HuH-7 (cell line): ENCODE results near the gene MED29.

Experiments
- DNase-seq: peaks from one replicate; pipeline ENCODE4 v3.0.0; 2011; ENCODE audit warnings: low spot score

The MED29 gene

DNA sequence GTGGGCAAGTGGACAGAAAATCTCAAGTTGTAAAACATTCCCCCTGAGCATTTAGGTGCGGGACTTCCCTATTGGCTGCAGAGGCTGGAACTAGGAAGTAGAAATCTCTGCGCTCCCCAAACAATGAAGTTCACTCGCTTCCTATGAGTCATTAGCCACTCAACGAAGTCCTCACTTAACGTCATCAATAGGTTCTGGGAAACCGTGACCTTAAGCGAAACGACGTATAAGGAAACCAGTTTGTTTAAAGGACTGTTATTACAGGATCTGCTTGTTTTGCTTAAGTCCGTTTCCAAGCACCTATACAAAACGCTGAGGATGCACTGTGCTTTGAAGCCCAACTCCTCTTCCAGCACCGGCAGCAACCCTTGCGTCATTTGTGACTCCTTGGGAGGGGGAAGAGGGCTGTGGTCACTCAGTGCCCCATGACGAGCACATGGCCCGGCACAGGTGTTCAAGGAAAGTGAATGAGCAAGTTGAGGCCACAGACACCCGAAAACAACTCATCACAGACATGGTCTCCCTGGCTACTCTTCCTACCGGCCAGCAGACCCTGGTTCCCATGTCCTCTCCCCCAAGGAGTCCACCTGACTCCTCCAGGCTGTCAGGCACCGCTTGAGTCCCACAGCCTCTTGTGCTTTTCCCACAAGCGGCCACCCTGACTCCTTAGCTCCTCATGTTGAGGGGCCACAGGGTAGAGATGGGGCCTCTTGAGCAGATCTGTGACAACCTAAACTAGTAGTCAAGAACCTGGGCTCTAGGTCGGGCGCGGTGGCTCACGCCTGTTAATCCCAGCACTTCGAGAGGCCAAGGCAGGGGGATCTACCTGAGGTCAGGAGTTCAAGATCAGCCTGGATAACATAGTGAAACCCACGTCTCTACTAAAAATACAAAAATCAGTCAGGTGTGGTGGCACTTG lies 39.8 kb downstream of the MED29 start:
- no peak for DNase-seq

DNA sequence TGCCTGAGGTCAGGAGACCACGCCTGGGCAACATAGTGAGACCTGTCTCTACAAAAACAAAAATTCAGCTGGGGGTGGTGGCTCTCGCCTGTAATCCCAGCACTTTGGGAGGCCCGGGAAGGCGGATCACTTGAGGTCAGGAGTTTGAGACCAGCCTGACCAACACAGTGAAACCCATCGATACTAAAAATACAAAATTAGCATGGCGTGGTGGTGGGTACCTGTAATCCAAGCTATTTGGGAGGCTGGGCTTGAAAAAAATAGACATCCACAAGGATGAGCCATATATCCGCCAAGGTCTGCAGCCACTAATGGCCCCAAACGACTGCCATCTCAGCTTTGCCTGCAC lies 41.5 kb downstream of the MED29 start:
- no peak for DNase-seq

- DNase-seq, result no peak
Measured at GRCh38 chr19:39433480-39434079, 42.4 kb downstream of the MED29 start.

- DNase-seq, result no peak
Measured at GRCh38 chr19:39434123-39435076, 43.2 kb downstream of the MED29 start.

- peak; percentile 92 for DNase-seq
Measured at GRCh38 chr19:39435499-39436349, 44.5 kb downstream of the MED29 start, which contains the start of gene RPS16. Gene RPS16, minus strand, starts transcription at chr19:39435949. Its CDS starts 54 bp downstream, at chr19:39435895.

DNA sequence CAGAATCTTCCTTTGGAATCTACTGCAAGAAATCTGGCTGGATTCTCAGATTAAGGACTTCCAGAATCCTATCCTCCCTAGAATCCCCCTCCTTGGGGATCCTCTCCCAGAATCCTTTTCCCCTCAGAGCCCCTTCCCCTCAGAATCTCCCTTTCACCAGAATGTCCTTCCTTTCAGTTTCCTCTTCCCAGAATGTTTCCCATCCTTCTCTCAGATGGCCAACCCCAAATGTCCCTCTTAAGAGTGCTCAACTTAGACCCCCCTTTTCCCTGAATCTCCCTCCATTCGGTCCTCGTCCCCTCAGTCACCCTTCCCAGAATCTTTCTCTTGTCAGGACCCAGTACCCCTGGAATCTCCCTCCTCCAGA lies 45.2 kb downstream of the MED29 start:
- no peak for DNase-seq

GRCh38 chr19:39438270-39438934 lies 47.2 kb downstream of the MED29 start:
- no peak for DNase-seq

- DNase-seq, result no peak
Measured at GRCh38 chr19:39444598-39445195, 53.5 kb downstream of the MED29 start.

DNA sequence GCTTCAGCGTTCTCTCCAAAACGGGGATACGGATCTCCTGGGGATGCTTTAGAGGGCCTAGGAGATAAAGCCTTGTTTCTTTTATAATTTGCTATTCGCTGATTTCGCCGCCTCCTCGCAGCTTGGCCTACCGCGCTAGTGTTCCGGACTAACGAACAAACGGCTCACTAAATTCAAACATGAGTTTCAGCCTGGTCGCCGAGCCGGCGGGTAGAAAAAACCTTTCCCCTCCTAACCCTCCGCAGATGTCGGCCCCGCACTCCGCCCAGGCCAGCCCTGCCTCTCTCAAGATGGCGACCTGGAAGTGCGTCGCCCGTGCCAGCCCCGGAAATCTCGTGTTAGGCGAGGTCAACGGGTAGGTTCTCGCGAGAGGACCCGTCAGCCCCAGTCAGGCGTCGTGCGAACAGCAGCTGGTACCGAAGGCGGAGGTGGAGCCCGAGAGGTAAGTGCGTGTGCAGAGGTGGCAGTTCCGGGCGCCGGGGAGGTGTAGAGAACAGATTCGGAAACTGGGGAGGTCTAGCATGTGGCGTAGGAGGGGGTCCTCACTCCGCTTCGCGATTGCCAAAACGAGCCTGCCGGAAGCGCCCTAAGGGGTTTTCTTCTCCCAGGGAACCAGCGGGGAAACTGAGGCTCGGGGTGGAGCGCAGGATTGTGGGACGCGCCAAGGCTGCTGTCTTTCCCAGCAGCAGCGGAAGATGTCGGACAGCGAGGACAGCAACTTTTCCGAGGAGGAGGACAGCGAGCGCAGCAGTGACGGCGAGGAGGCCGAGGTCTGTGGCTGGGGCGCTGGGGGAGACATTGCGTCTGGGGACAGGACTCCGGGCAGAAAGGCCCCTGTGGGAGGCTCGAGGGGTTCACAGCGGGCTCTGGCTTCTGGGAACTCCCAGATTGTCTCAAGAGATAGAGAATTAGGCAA lies 54.3 kb downstream of the MED29 start, which contains the start of gene SUPT5H:
SUPT5H (plus strand) TSS at position 387 of the 916 bp plus-strand sequence; CDS start at position 696, 309 bp downstream.
- peak; percentile 98 for DNase-seq

DNA sequence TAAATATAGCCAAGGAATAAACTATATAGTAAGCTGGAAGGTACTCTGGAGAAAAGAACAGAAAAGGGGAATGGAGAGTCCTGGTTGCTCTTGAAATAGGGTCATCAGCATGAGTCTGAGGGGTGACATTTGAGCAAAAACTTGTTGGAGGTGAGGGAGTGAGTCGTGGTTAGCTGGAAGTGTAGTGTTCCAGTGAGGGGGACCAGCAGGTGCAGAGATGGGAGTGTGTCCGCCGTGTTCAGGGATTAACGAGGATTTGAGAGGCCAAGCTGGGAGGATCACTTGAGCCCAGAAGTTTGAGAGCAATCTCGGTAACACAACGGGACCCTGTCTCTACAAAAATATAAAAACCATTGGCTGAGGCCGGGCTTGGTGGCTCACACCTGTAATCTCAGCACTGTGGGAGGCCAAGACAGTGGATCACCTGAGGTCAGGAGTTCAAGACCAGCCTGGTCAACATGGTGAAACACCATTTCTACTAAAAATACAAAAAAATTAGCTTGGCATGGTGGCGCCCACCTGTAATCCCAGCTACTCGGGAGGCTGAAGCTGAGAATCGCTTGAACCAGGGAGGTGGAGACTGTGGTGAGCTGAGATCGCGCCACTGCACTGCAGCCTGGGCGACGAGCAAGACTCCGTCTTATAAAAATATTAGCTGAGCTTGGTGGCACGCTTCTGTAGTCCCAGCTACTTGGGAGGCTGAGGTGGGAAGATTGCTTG lies 55.3 kb downstream of the MED29 start:
- DNase-seq, result no peak

GRCh38 chr19:39448271-39448670 lies 57.1 kb downstream of the MED29 start:
- no peak for DNase-seq

- no peak for DNase-seq
Measured at GRCh38 chr19:39449116-39449797, 58.1 kb downstream of the MED29 start.
